H1 (cell line): ENCODE measurements around the gene ST6GALNAC3. TPM values are rescaled to one million over a fixed set of nuclear protein-coding genes. Genes with fewer than 3 reads are reported as not detected.

Source experiments
- CTCF ChIA-PET: fragments of 300-600 bp; sonication (Branson Sonifier 250); formaldehyde crosslinking; loops from one replicate; lab custom pipeline; 2021; ENCODE audit not compliant: partially characterized antibody; lab: Charles Lee
- POLR2A ChIA-PET: fragments of 300-600 bp; sonication (Branson Sonifier 250); formaldehyde crosslinking; loops from one replicate; lab custom pipeline; 2021; ENCODE audit warnings: inconsistent platforms; ENCODE audit not compliant: partially characterized antibody; lab: Charles Lee
- DNase-seq, 2 experiments: peaks; one replicate each; pipeline versions ENCODE4 v3.0.0 to v3.0.0-alpha.2; 2010 to 2022; ENCODE audit warnings: low spot score in 2 of 2, low read depth in 1 of 2, mixed read lengths in 1 of 2
- FAIRE-seq: peaks from 2 replicates; lab custom pipeline; 2011; peaks lifted over from hg19 to GRCh38; lab: Jason Lieb, UNC
- H2AFZ ChIP-seq: 2 replicates; pipeline ENCODE4 v1.8.1; 2012; ENCODE audit warnings: low read length, inconsistent platforms
- H2AK5ac ChIP-seq: 2 replicates; pipeline ENCODE4 v1.6.1; 2013; ENCODE audit warnings: low read depth, low read length
- H2BK120ac ChIP-seq: replicated peaks from 2 replicates; pipeline ENCODE3; 2013; ENCODE audit warnings: low read depth, low read length, inconsistent platforms
- H2BK12ac ChIP-seq: 2 replicates; pipeline ENCODE4 v1.6.1; 2013; ENCODE audit warnings: low read depth, low read length
- H2BK15ac ChIP-seq: 2 replicates; pipeline ENCODE4 v1.6.1; 2013; ENCODE audit warnings: low read length
- H2BK20ac ChIP-seq: 2 replicates; pipeline ENCODE4 v1.6.1; 2013; ENCODE audit warnings: low read length
- H2BK5ac ChIP-seq: 2 replicates; pipeline ENCODE4 v1.6.1; 2013; ENCODE audit warnings: low read depth, low read length
- H3K14ac ChIP-seq: 2 replicates; pipeline ENCODE4 v1.6.1; 2013; ENCODE audit warnings: inconsistent platforms; ENCODE audit not compliant: insufficient read length
- H3K18ac ChIP-seq: 2 replicates; pipeline ENCODE4 v1.6.1; 2013; ENCODE audit warnings: low read length; ENCODE audit errors: extremely low read depth
- H3K23ac ChIP-seq: 2 replicates; pipeline ENCODE4 v1.6.1; 2013; ENCODE audit warnings: inconsistent platforms; ENCODE audit not compliant: insufficient read length
- H3K23me2 ChIP-seq: 2 replicates; pipeline ENCODE4 v1.6.1; 2013; ENCODE audit warnings: low read depth, low read length
- H3K27ac ChIP-seq: 2 replicates; pipeline ENCODE4 v1.6.1; 2011; ENCODE audit warnings: low read depth, low read length, inconsistent platforms
- H3K27me3 ChIP-seq, 4 experiments: replicated peaks in 1 of 4; 1 replicate in 1 of 4; 2 replicates in 3 of 4; pipeline versions ENCODE4 v1.6.1 to v1.8.1; 2011 to 2013; ENCODE audit warnings: low read length in 3 of 4, mild to moderate bottlenecking in 3 of 4, inconsistent platforms in 2 of 4, mixed read lengths in 2 of 4, moderate library complexity in 1 of 4; ENCODE audit not compliant: control insufficient read depth in 3 of 4, insufficient read depth in 3 of 4; ENCODE audit errors: extremely low read depth in 1 of 4
- H3K36me3 ChIP-seq, 4 experiments: 2 replicates each; pipeline versions ENCODE4 v1.6.1 to v1.8.1; 2011 to 2013; ENCODE audit warnings: mild to moderate bottlenecking in 4 of 4, low read length in 3 of 4, moderate library complexity in 2 of 4, control low read depth in 1 of 4, inconsistent platforms in 1 of 4; ENCODE audit not compliant: insufficient read depth in 4 of 4, control insufficient read depth in 2 of 4
- H3K4ac ChIP-seq: replicated peaks from 2 replicates; pipeline ENCODE3; 2013; ENCODE audit warnings: low read length, low read depth, mixed read lengths, inconsistent platforms; ENCODE audit not compliant: insufficient read length
- H3K4me1 ChIP-seq, 4 experiments: replicated peaks in 1 of 4; 1 replicate in 1 of 4; 2 replicates in 3 of 4; pipeline versions ENCODE4 v1.6.1 to v1.8.1; 2011 to 2013; ENCODE audit warnings: low read length in 3 of 4, inconsistent platforms in 2 of 4, mixed read lengths in 1 of 4; ENCODE audit not compliant: insufficient read depth in 4 of 4, control insufficient read depth in 3 of 4
- H3K4me2 ChIP-seq, 2 experiments: 2 replicates each; pipeline versions ENCODE4 v1.6.1 to v1.8.1; 2011 to 2013; ENCODE audit warnings: low read depth in 2 of 2, low read length in 2 of 2, control low read depth in 1 of 2, inconsistent platforms in 1 of 2, mild to moderate bottlenecking in 1 of 2; ENCODE audit not compliant: insufficient read depth in 1 of 2
- H3K4me3 ChIP-seq, 4 experiments: fragments of 200-600, 300-600 bp in 1 of 4; sonication (generic), shearing (Covaris generic), sonication (Bioruptor Twin) in 1 of 4; 2 replicates each; pipeline versions ENCODE4 v1.5.1 to v1.8.1; 2011 to 2016; ENCODE audit warnings: low read length in 4 of 4, low read depth in 3 of 4, control low read depth in 2 of 4, inconsistent platforms in 2 of 4, mild to moderate bottlenecking in 2 of 4, mixed read lengths in 1 of 4, moderate library complexity in 1 of 4; ENCODE audit not compliant: insufficient read depth in 2 of 4; ENCODE audit errors: extremely low read depth in 1 of 4
- H3K56ac ChIP-seq: replicated peaks from 2 replicates; pipeline ENCODE3; 2013; ENCODE audit warnings: low read depth, mild to moderate bottlenecking, mixed read lengths, low read length, inconsistent platforms; ENCODE audit not compliant: insufficient read length
- H3K79me1 ChIP-seq: 2 replicates; pipeline ENCODE4 v1.6.1; 2013; ENCODE audit warnings: low read depth, low read length, control low read depth
- H3K79me2 ChIP-seq, 2 experiments: 2 replicates each; pipeline versions ENCODE4 v1.6.1 to v1.8.1; 2012 to 2013; ENCODE audit warnings: low read length in 2 of 2, mild to moderate bottlenecking in 2 of 2, inconsistent platforms in 1 of 2; ENCODE audit not compliant: insufficient read depth in 2 of 2, control insufficient read depth in 1 of 2
- H3K9ac ChIP-seq, 4 experiments: replicated peaks in 1 of 4; 1 replicate in 1 of 4; 2 replicates in 3 of 4; pipeline versions ENCODE4 v1.6.1 to v1.8.1; 2011 to 2013; ENCODE audit warnings: low read depth in 3 of 4, low read length in 3 of 4, control low read depth in 2 of 4, mild to moderate bottlenecking in 2 of 4, moderate library complexity in 2 of 4, inconsistent platforms in 1 of 4; ENCODE audit errors: extremely low read depth in 1 of 4
- H3K9me3 ChIP-seq, 2 experiments: 2 replicates each; pipeline versions ENCODE4 v1.6.1 to v1.8.1; 2012 to 2013; ENCODE audit warnings: mild to moderate bottlenecking in 2 of 2, moderate library complexity in 2 of 2, control low read depth in 1 of 2, inconsistent platforms in 1 of 2, low read depth in 1 of 2, low read length in 1 of 2, mixed read lengths in 1 of 2; ENCODE audit not compliant: insufficient read depth in 2 of 2
- H4K20me1 ChIP-seq, 2 experiments: replicated peaks in 1 of 2; 2 replicates each; pipeline versions ENCODE3 to v1.8.1; 2011 to 2013; ENCODE audit warnings: inconsistent platforms in 2 of 2, low read length in 2 of 2, mild to moderate bottlenecking in 1 of 2; ENCODE audit not compliant: insufficient read depth in 2 of 2, control insufficient read depth in 1 of 2
- H4K5ac ChIP-seq: 2 replicates; pipeline ENCODE4 v1.6.1; 2013; ENCODE audit warnings: low read length, low read depth, mixed read lengths, inconsistent platforms; ENCODE audit not compliant: insufficient read length
- H4K8ac ChIP-seq: 2 replicates; pipeline ENCODE4 v1.8.0; 2013; ENCODE audit warnings: mild to moderate bottlenecking, moderate library complexity, low read length, inconsistent platforms; ENCODE audit not compliant: insufficient read depth; ENCODE audit errors: extremely low read depth
- H4K91ac ChIP-seq: replicated peaks from 2 replicates; pipeline ENCODE3; 2013; ENCODE audit warnings: low read length, mixed read lengths, inconsistent platforms; ENCODE audit not compliant: insufficient read length
- JUND ChIP-seq: IDR thresholded peaks from 2 replicates; pipeline ENCODE4 v1.6.1; 2011; ENCODE audit warnings: mild to moderate bottlenecking, improper control_type of control experiment, low read length
- MAX ChIP-seq: IDR thresholded peaks from 2 replicates; pipeline ENCODE4 v1.6.1; 2012; ENCODE audit warnings: inconsistent platforms
- NANOG ChIP-seq: IDR thresholded peaks from 2 replicates; pipeline ENCODE4 v1.6.1; 2011; ENCODE audit warnings: low read length, low read depth, mild to moderate bottlenecking, inconsistent platforms; ENCODE audit not compliant: insufficient read depth, poor library complexity, severe bottlenecking
- RBBP5 ChIP-seq: IDR thresholded peaks from 2 replicates; pipeline ENCODE4 v1.7.1; 2012; ENCODE audit warnings: low read depth, mild to moderate bottlenecking, inconsistent platforms, low read length, moderate library complexity, borderline replicate concordance
- SP4 ChIP-seq: IDR thresholded peaks from 2 replicates; pipeline ENCODE4 v1.6.1; 2012; ENCODE audit warnings: low read length, inconsistent platforms
- YY1 ChIP-seq: IDR thresholded peaks from 2 replicates; pipeline ENCODE4 v1.6.1; 2011; ENCODE audit warnings: low read depth, mild to moderate bottlenecking, low read length
- ZNF274 ChIP-seq: IDR thresholded peaks from 2 replicates; pipeline ENCODE4 v1.7.0; 2012; ENCODE audit warnings: low read length, borderline replicate concordance; ENCODE audit errors: extremely low read depth
- WGBS, 2 experiments: shearing (Covaris generic) in 1 of 2; methylation state at CpG; one replicate each; pipeline versions ENCODE4 v1.1.6 to v1.1.7; 2013 to 2015; ENCODE audit warnings: low lambda C conversion rate in 2 of 2, mixed read lengths in 2 of 2, inconsistent platforms in 1 of 2, low coverage in 1 of 2, missing lambda C conversion rate in 1 of 2; ENCODE audit not compliant: insufficient replicate concordance in 2 of 2, insufficient coverage in 1 of 2, insufficient read length in 1 of 2; ENCODE audit errors: extremely low coverage in 1 of 2, missing lambda C conversion rate in 1 of 2; 5-methylcytosine and 5-hydroxymethylcytosine counted together
- polyA plus RNA-seq, 7 experiments: library from polyadenylated mRNA; depleted of rRNA in 3 of 7; stranded (reverse) in 5 of 7; unstranded in 2 of 7; fragments of >200 nt in 5 of 7; fragments of 200-250 nt in 2 of 7; gene quantifications; 1 replicate in 5 of 7; 2 replicates in 1 of 7; 4 replicates in 1 of 7; pipeline versions ENCODE4 v1.2.1 to v1.2.3, GENCODE V29; 2011 to 2013; ENCODE audit warnings: missing spikeins in 2 of 7, mixed read lengths in 2 of 7
- total RNA-seq: library from RNA; stranded (reverse); fragmentation: NEBNext Ultra II Directional; extraction: Animal tissue kit (Norgen Biotek cat#: 25700); gene quantifications from 2 replicates; pipeline ENCODE4 v1.2.1, GENCODE V29; 2021

The ST6GALNAC3 gene
- total and polyA plus RNA-seq, 2 of the 8 experiments (the other 6 are each of a cell fraction or from before 2014, with no cell fraction given) = 4.9 to 19.0 TPM

- 59% methylated on average over 3 of the region's 3 CpGs; no CpG with 5 or more reads in 1 of the 2 experiments for WGBS, 2 experiments
- Histone ChIP-seq H3K23ac (no peak overlapping the region), H2BK15ac (no peak overlapping the region), H3K36me3 (no peaks in the 10 kb centered on the region), H3K18ac (no peak overlapping the region), H3K4ac (no peak overlapping the region), H3K14ac (no peak overlapping the region), H3K9me3 (no peaks in the 10 kb centered on the region), H2AFZ (no peak overlapping the region), H3K79me1 (no peaks in the 10 kb centered on the region), H4K20me1 (no peaks in the 10 kb centered on the region), H2BK120ac (no peak overlapping the region), H3K56ac (no peak overlapping the region), H3K79me2 (no peaks in the 10 kb centered on the region), H4K5ac (no peak overlapping the region), H4K91ac (no peak overlapping the region), H3K4me3 (no peak overlapping the region; a peak in 1 of 8 replicates), H3K9ac (no peak overlapping the region), H3K27ac (no peak overlapping the region), H3K27me3 (no peaks in the 10 kb centered on the region), H2BK5ac (no peak overlapping the region), H4K8ac (no peak overlapping the region), H3K23me2 (no peaks in the 10 kb centered on the region), H2AK5ac (no peak overlapping the region), H2BK20ac (no peak overlapping the region), H3K4me1 (peaks cover 0 to 7% (median 2%) of the 10 kb centered on the region in 4 experiments; a peak in 1 of 7 replicates), H3K4me2 (peak overlapping the region in 1 of 2 experiments; percentile 50; a peak in 1 of 4 replicates), H2BK12ac (no peak overlapping the region)
- FAIRE-seq (no peak), DNase-seq (no peak)
- ChIA-PET CTCF (no interaction called here), POLR2A (no interaction called here)
- TF ChIP-seq MAX (no peak), ZNF274 (no peak), RBBP5 (no peak), YY1 (no peak), JUND (no peak), NANOG (no peak), SP4 (no peak)
Measured at GRCh38 chr1:76351655-76352054, 277.1 kb downstream of the ST6GALNAC3 start.
